ENCODE results near the gene CCDC80. TPM values are rescaled to one million over a fixed set of nuclear protein-coding genes. Genes with fewer than 3 reads are reported as not detected.

The CCDC80 gene
- total and polyA plus RNA-seq, 2 of the 4 experiments (the other 2 are of a cell fraction), result 387 to 418 TPM

GRCh38 chr3:112561734-112562529 is 79.0 kb downstream of the CCDC80 start, which contains the start of the genes ATG3 and SLC35A5:
TSS of gene ATG3 (minus strand) at chr3:112561962. CDS start at chr3:112561528, 434 bp downstream.
TSS of gene SLC35A5 (plus strand) at chr3:112562045. CDS start at chr3:112563404, 1,359 bp downstream.
- CTCF ChIA-PET, result interaction anchor here (1.0 kb wide), 2 partner anchors 74 to 253 kb away, joined by 3 read pairs; no protein-coding TSS in a partner anchor
- Histone ChIP-seq H2BK120ac (ENCODE audit: low read depth, low read length) (peak within 1 kb of the TSS; percentile 96), H2BK20ac (ENCODE audit: low read depth, low read length) (peak within 1 kb of the TSS; percentile 87), H2AK5ac (ENCODE audit: low read depth, low read length) (peak within 1 kb of the TSS; percentile 83; the same call in 1 of the 2 replicates), H3K4me3 (ENCODE audit: insufficient read depth, low read depth, low read length) (peak within 1 kb of the TSS; percentile 56), H2BK5ac (ENCODE audit: low read depth, low read length, poor library complexity, severe bottlenecking) (peak within 1 kb of the TSS; percentile 94), H3K14ac (replicated peaks; ENCODE audit: low read depth, low read length) (peak within 1 kb of the TSS; percentile 100), H3K27ac (ENCODE audit: insufficient read depth, low read length) (peak within 1 kb of the TSS; percentile 91), H3K9me1 (ENCODE audit: insufficient read depth, low read length) (peaks cover 3% of the 10 kb centered on the region), H3K4me2 (ENCODE audit: low read depth, low read length) (peak within 1 kb of the TSS; percentile 94), H3K4me1 (ENCODE audit: control insufficient read depth, insufficient read depth, low read length) (no peaks in the 10 kb centered on the region), H3K56ac (ENCODE audit: extremely low read depth, insufficient read depth, low read length) (peak within 1 kb of the TSS; percentile 100), H3K27me3 (ENCODE audit: control insufficient read depth, insufficient read depth, low read length) (no peaks in the 10 kb centered on the region), H4K91ac (ENCODE audit: insufficient read depth, low read depth, low read length) (peak within 1 kb of the TSS; percentile 99), H4K8ac (ENCODE audit: low read depth in 2 of 2, low read length in 2 of 2) (peak within 1 kb of the TSS; percentile 79 to 100), H2AK9ac (replicated peaks; ENCODE audit: low read depth, low read length, poor library complexity) (peak within 1 kb of the TSS; percentile 97), H3K23ac (ENCODE audit: low read depth, low read length) (peak within 1 kb of the TSS; percentile 100), H2BK15ac (ENCODE audit: low read depth, low read length) (peak within 1 kb of the TSS; percentile 96; the same call in 2 of the 3 replicates), H3K36me3 (ENCODE audit: control insufficient read depth, insufficient read depth, low read length) (peaks cover 3% of the 10 kb centered on the region; the same call in 1 of the 2 replicates), H3K9me3 (ENCODE audit: control insufficient read depth, insufficient read depth, low read length) (no peaks in the 10 kb centered on the region), H3K9ac (ENCODE audit: low read depth, low read length) (peak within 1 kb of the TSS; percentile 95), H4K20me1 (ENCODE audit: insufficient read depth, low read length) (peaks cover 2% of the 10 kb centered on the region), H3K79me1 (ENCODE audit: low read depth in 1 of 2, low read length in 2 of 2) (peaks cover 9 to 26% of the 10 kb centered on the region in 2 experiments), H4K5ac (ENCODE audit: low read depth, low read length) (peak within 1 kb of the TSS; percentile 89), H3K4ac (ENCODE audit: low read depth, low read length) (peak within 1 kb of the TSS; percentile 99), H2AFZ (replicated peaks; ENCODE audit: low read length, poor library complexity) (peak within 1 kb of the TSS; percentile 99), H3K18ac (ENCODE audit: low read depth, low read length) (peak within 1 kb of the TSS; percentile 92)
- intact Hi-C loops (cut with micrococcal nuclease), result no loop called here
- DNase-seq, result peak; percentile 98
- peak; percentile 88 for ATAC-seq (ENCODE audit: low read depth)
- WGBS, 2 experiments (ENCODE audit: extremely low coverage in 2 of 2, insufficient read length in 1 of 2), result no CpG with 5 or more reads among the region's 58 CpGs
- POLR2A ChIA-PET (ENCODE audit: unreplicated experiment), result no interaction called here
- dilution Hi-C loops (cut with HindIII; ENCODE audit: low sequenced_read_pairs, unreplicated experiment), result no loop called here
- TSS peak; percentile 58 for BruUV-seq (replicated peaks)
- in situ Hi-C loops (cut with MboI; ENCODE audit: low sequenced_read_pairs), result no loop called here
- TF ChIP-seq CTCF (conservative IDR thresholded peaks at IDR 0.05; ENCODE audit: low read depth, low read length), result 0 out of 2 replicates have a peak, but pooled peaks have one; percentile 6
- TF ChIP-seq CEBPB (IDR thresholded peaks at IDR 0.05; ENCODE audit: low read depth, low read length), result peak; percentile 88
- TF ChIP-seq MXI1 (IDR thresholded peaks at IDR 0.05; ENCODE audit: borderline replicate concordance, low read depth, low read length), result peak; percentile 66; the same call in 1 of the 2 replicates
- peak; percentile 99 for TF ChIP-seq BHLHE40 (IDR thresholded peaks at IDR 0.05; ENCODE audit: low read depth, low read length)
- peak; percentile 98 for TF ChIP-seq MAZ (IDR thresholded peaks at IDR 0.05; ENCODE audit: borderline replicate concordance, low read depth, low read length)
- no peak for TF ChIP-seq RCOR1 (IDR thresholded peaks at IDR 0.05; ENCODE audit: insufficient replicate concordance, low read length)
- no peak for TF ChIP-seq NFE2L2 (IDR thresholded peaks at IDR 0.05; ENCODE audit: low read depth, low read length)
- no peak for TF ChIP-seq MAFK (IDR thresholded peaks at IDR 0.05; ENCODE audit: low read depth, low read length)
- TF ChIP-seq CHD1 (IDR thresholded peaks at IDR 0.05; ENCODE audit: low read depth, low read length), result no peak; the same call in 1 of the 2 replicates
- TF ChIP-seq FOS (IDR thresholded peaks at IDR 0.05; ENCODE audit: low read depth, low read length), result peak; percentile 99
- peak; percentile 100 for TF ChIP-seq USF2 (IDR thresholded peaks at IDR 0.05; ENCODE audit: low read depth, low read length)
- no peak for TF ChIP-seq ELK1 (IDR thresholded peaks at IDR 0.05; ENCODE audit: borderline replicate concordance, low read depth, low read length)
- no peak for TF ChIP-seq RAD21 (IDR thresholded peaks at IDR 0.05; ENCODE audit: low read length)

Measured in IMR-90 (cell line).